GM12878 (cell line): ENCODE data around the gene GOLGA8T.
"Not testable (repeated sequence)": the region's sequence is repeated elsewhere in the genome, so short reads cannot be mapped to it uniquely, and the experiment has no call there.

Experiments used
- ASH2L ChIP-seq: fragments of 300-600, 200-600 bp; sonication (generic); IDR thresholded peaks from 2 replicates; pipeline ENCODE4 v1.6.1; 2017; ENCODE audit warnings: low read depth, mild to moderate bottlenecking, borderline replicate concordance
- CEBPB ChIP-seq, 2 experiments: fragments of 150-350 bp in 1 of 2; IDR thresholded peaks; 2 replicates each; pipeline ENCODE4 v1.6.1; 2012 to 2014; ENCODE audit warnings: low read depth in 2 of 2, low read length in 2 of 2, borderline replicate concordance in 1 of 2, inconsistent platforms in 1 of 2
- CREM ChIP-seq: IDR thresholded peaks from 2 replicates; pipeline ENCODE4 v1.6.1; 2014; ENCODE audit warnings: antibody characterized with exemption, low read depth
- CTCF ChIP-seq, 3 experiments: IDR thresholded peaks in 2 of 3; conservative IDR thresholded peaks in 1 of 3; 2 replicates each; pipeline ENCODE4 v1.5.1; 2011; ENCODE audit warnings: low read depth in 3 of 3, low read length in 3 of 3, mild to moderate bottlenecking in 3 of 3, control low read depth in 2 of 3, moderate library complexity in 2 of 3, inconsistent platforms in 1 of 3, mixed read lengths in 1 of 3; ENCODE audit not compliant: control insufficient read depth in 2 of 3, insufficient read depth in 1 of 3; ENCODE audit errors: extremely low read depth in 1 of 3
- ELK1 ChIP-seq: IDR thresholded peaks from 2 replicates; pipeline ENCODE4 v1.6.1; 2012; ENCODE audit warnings: low read depth, low read length, improper control_type of control experiment
- EZH2 ChIP-seq: IDR thresholded peaks from 2 replicates; pipeline ENCODE4 v1.6.1; 2012; ENCODE audit warnings: low read depth, mild to moderate bottlenecking, control low read depth, inconsistent platforms, low read length, borderline replicate concordance; ENCODE audit not compliant: control insufficient read depth
- HCFC1 ChIP-seq: fragments of 150-350 bp; IDR thresholded peaks from 2 replicates; pipeline ENCODE4 v1.6.1; 2014; ENCODE audit warnings: low read length
- KDM1A ChIP-seq: fragments of 200-600 bp; sonication (generic); IDR thresholded peaks from 2 replicates; pipeline ENCODE4 v1.6.1; 2016; ENCODE audit warnings: borderline replicate concordance
- MLLT1 ChIP-seq: fragments of 450-650 bp; IDR thresholded peaks from 2 replicates; pipeline ENCODE4 v1.6.1; 2016; ENCODE audit warnings: mild to moderate bottlenecking
- RAD21 ChIP-seq: IDR thresholded peaks from 2 replicates; pipeline ENCODE4 v1.6.1; 2011; ENCODE audit warnings: mild to moderate bottlenecking, low read depth, low read length, moderate library complexity; ENCODE audit not compliant: insufficient read depth
- SIN3A ChIP-seq: IDR thresholded peaks from 2 replicates; pipeline ENCODE4 v1.6.1; 2012; ENCODE audit warnings: low read depth, low read length, improper control_type of control experiment
- SMC3 ChIP-seq: IDR thresholded peaks from 2 replicates; pipeline ENCODE4 v1.6.1; 2011; ENCODE audit warnings: low read length, improper control_type of control experiment, borderline replicate concordance
- SRF ChIP-seq, 2 experiments: IDR thresholded peaks; 2 replicates each; pipeline ENCODE4 v1.6.1; 2011; ENCODE audit warnings: low read depth in 2 of 2, low read length in 2 of 2, mild to moderate bottlenecking in 1 of 2, moderate library complexity in 1 of 2
- TCF12 ChIP-seq: IDR thresholded peaks from 2 replicates; pipeline ENCODE4 v1.6.1; 2011; ENCODE audit warnings: low read depth, mild to moderate bottlenecking, low read length

- TF ChIP-seq CTCF (IDR thresholded peaks at IDR 0.05 in 2 of 3, conservative IDR thresholded peaks at IDR 0.05 in 1 of 3; ENCODE audit: control insufficient read depth in 2 of 3, extremely low read depth in 1 of 3, insufficient read depth in 1 of 3, low read depth in 3 of 3, low read length in 3 of 3); EZH2; TCF12; RAD21; SIN3A; CEBPB (IDR thresholded peaks at IDR 0.05; ENCODE audit: borderline replicate concordance in 1 of 2, low read depth in 2 of 2, low read length in 2 of 2); MLLT1; SMC3; ASH2L; ELK1; HCFC1; CREM; KDM1A; SRF (IDR thresholded peaks at IDR 0.05; ENCODE audit: low read depth in 2 of 2, low read length in 2 of 2): not testable (repeated sequence)
These were observed 33.0 kb downstream of the GOLGA8T start for GRCh38 chr15:30167886-30168285.
